H1 (cell line): ENCODE results near the gene ZYG11B. TPM values are rescaled to one million over a fixed set of nuclear protein-coding genes. Genes with fewer than 3 reads are reported as not detected.

Source experiments
- CTCF ChIA-PET: fragments of 300-600 bp; sonication (Branson Sonifier 250); formaldehyde crosslinking; loops from one replicate; lab custom pipeline; 2021; ENCODE audit not compliant: partially characterized antibody; lab: Charles Lee
- POLR2A ChIA-PET: fragments of 300-600 bp; sonication (Branson Sonifier 250); formaldehyde crosslinking; loops from one replicate; lab custom pipeline; 2021; ENCODE audit warnings: inconsistent platforms; ENCODE audit not compliant: partially characterized antibody; lab: Charles Lee
- DNase-seq, 2 experiments: peaks; one replicate each; pipeline versions ENCODE4 v3.0.0 to v3.0.0-alpha.2; 2010 to 2022; ENCODE audit warnings: low spot score in 2 of 2, low read depth in 1 of 2, mixed read lengths in 1 of 2
- FAIRE-seq: peaks from 2 replicates; lab custom pipeline; 2011; peaks lifted over from hg19 to GRCh38; lab: Jason Lieb, UNC
- H2AFZ ChIP-seq: 2 replicates; pipeline ENCODE4 v1.8.1; 2012; ENCODE audit warnings: low read length, inconsistent platforms
- H2AK5ac ChIP-seq: 2 replicates; pipeline ENCODE4 v1.6.1; 2013; ENCODE audit warnings: low read depth, low read length
- H2BK120ac ChIP-seq: replicated peaks from 2 replicates; pipeline ENCODE3; 2013; ENCODE audit warnings: low read depth, low read length, inconsistent platforms
- H2BK12ac ChIP-seq: 2 replicates; pipeline ENCODE4 v1.6.1; 2013; ENCODE audit warnings: low read depth, low read length
- H2BK15ac ChIP-seq: 2 replicates; pipeline ENCODE4 v1.6.1; 2013; ENCODE audit warnings: low read length
- H2BK20ac ChIP-seq: 2 replicates; pipeline ENCODE4 v1.6.1; 2013; ENCODE audit warnings: low read length
- H2BK5ac ChIP-seq: 2 replicates; pipeline ENCODE4 v1.6.1; 2013; ENCODE audit warnings: low read depth, low read length
- H3K14ac ChIP-seq: 2 replicates; pipeline ENCODE4 v1.6.1; 2013; ENCODE audit warnings: inconsistent platforms; ENCODE audit not compliant: insufficient read length
- H3K18ac ChIP-seq: 2 replicates; pipeline ENCODE4 v1.6.1; 2013; ENCODE audit warnings: low read length; ENCODE audit errors: extremely low read depth
- H3K23ac ChIP-seq: 2 replicates; pipeline ENCODE4 v1.6.1; 2013; ENCODE audit warnings: inconsistent platforms; ENCODE audit not compliant: insufficient read length
- H3K23me2 ChIP-seq: 2 replicates; pipeline ENCODE4 v1.6.1; 2013; ENCODE audit warnings: low read depth, low read length
- H3K27ac ChIP-seq: 2 replicates; pipeline ENCODE4 v1.6.1; 2011; ENCODE audit warnings: low read depth, low read length, inconsistent platforms
- H3K27me3 ChIP-seq, 4 experiments: replicated peaks in 1 of 4; 1 replicate in 1 of 4; 2 replicates in 3 of 4; pipeline versions ENCODE4 v1.6.1 to v1.8.1; 2011 to 2013; ENCODE audit warnings: low read length in 3 of 4, mild to moderate bottlenecking in 3 of 4, inconsistent platforms in 2 of 4, mixed read lengths in 2 of 4, moderate library complexity in 1 of 4; ENCODE audit not compliant: control insufficient read depth in 3 of 4, insufficient read depth in 3 of 4; ENCODE audit errors: extremely low read depth in 1 of 4
- H3K36me3 ChIP-seq, 4 experiments: 2 replicates each; pipeline versions ENCODE4 v1.6.1 to v1.8.1; 2011 to 2013; ENCODE audit warnings: mild to moderate bottlenecking in 4 of 4, low read length in 3 of 4, moderate library complexity in 2 of 4, control low read depth in 1 of 4, inconsistent platforms in 1 of 4; ENCODE audit not compliant: insufficient read depth in 4 of 4, control insufficient read depth in 2 of 4
- H3K4ac ChIP-seq: replicated peaks from 2 replicates; pipeline ENCODE3; 2013; ENCODE audit warnings: low read length, low read depth, mixed read lengths, inconsistent platforms; ENCODE audit not compliant: insufficient read length
- H3K4me1 ChIP-seq, 4 experiments: replicated peaks in 1 of 4; 1 replicate in 1 of 4; 2 replicates in 3 of 4; pipeline versions ENCODE4 v1.6.1 to v1.8.1; 2011 to 2013; ENCODE audit warnings: low read length in 3 of 4, inconsistent platforms in 2 of 4, mixed read lengths in 1 of 4; ENCODE audit not compliant: insufficient read depth in 4 of 4, control insufficient read depth in 3 of 4
- H3K4me2 ChIP-seq, 2 experiments: 2 replicates each; pipeline versions ENCODE4 v1.6.1 to v1.8.1; 2011 to 2013; ENCODE audit warnings: low read depth in 2 of 2, low read length in 2 of 2, control low read depth in 1 of 2, inconsistent platforms in 1 of 2, mild to moderate bottlenecking in 1 of 2; ENCODE audit not compliant: insufficient read depth in 1 of 2
- H3K4me3 ChIP-seq, 4 experiments: fragments of 200-600, 300-600 bp in 1 of 4; sonication (generic), shearing (Covaris generic), sonication (Bioruptor Twin) in 1 of 4; 2 replicates each; pipeline versions ENCODE4 v1.5.1 to v1.8.1; 2011 to 2016; ENCODE audit warnings: low read length in 4 of 4, low read depth in 3 of 4, control low read depth in 2 of 4, inconsistent platforms in 2 of 4, mild to moderate bottlenecking in 2 of 4, mixed read lengths in 1 of 4, moderate library complexity in 1 of 4; ENCODE audit not compliant: insufficient read depth in 2 of 4; ENCODE audit errors: extremely low read depth in 1 of 4
- H3K56ac ChIP-seq: replicated peaks from 2 replicates; pipeline ENCODE3; 2013; ENCODE audit warnings: low read depth, mild to moderate bottlenecking, mixed read lengths, low read length, inconsistent platforms; ENCODE audit not compliant: insufficient read length
- H3K79me1 ChIP-seq: 2 replicates; pipeline ENCODE4 v1.6.1; 2013; ENCODE audit warnings: low read depth, low read length, control low read depth
- H3K79me2 ChIP-seq, 2 experiments: 2 replicates each; pipeline versions ENCODE4 v1.6.1 to v1.8.1; 2012 to 2013; ENCODE audit warnings: low read length in 2 of 2, mild to moderate bottlenecking in 2 of 2, inconsistent platforms in 1 of 2; ENCODE audit not compliant: insufficient read depth in 2 of 2, control insufficient read depth in 1 of 2
- H3K9ac ChIP-seq, 4 experiments: replicated peaks in 1 of 4; 1 replicate in 1 of 4; 2 replicates in 3 of 4; pipeline versions ENCODE4 v1.6.1 to v1.8.1; 2011 to 2013; ENCODE audit warnings: low read depth in 3 of 4, low read length in 3 of 4, control low read depth in 2 of 4, mild to moderate bottlenecking in 2 of 4, moderate library complexity in 2 of 4, inconsistent platforms in 1 of 4; ENCODE audit errors: extremely low read depth in 1 of 4
- H3K9me3 ChIP-seq, 2 experiments: 2 replicates each; pipeline versions ENCODE4 v1.6.1 to v1.8.1; 2012 to 2013; ENCODE audit warnings: mild to moderate bottlenecking in 2 of 2, moderate library complexity in 2 of 2, control low read depth in 1 of 2, inconsistent platforms in 1 of 2, low read depth in 1 of 2, low read length in 1 of 2, mixed read lengths in 1 of 2; ENCODE audit not compliant: insufficient read depth in 2 of 2
- H4K20me1 ChIP-seq, 2 experiments: replicated peaks in 1 of 2; 2 replicates each; pipeline versions ENCODE3 to v1.8.1; 2011 to 2013; ENCODE audit warnings: inconsistent platforms in 2 of 2, low read length in 2 of 2, mild to moderate bottlenecking in 1 of 2; ENCODE audit not compliant: insufficient read depth in 2 of 2, control insufficient read depth in 1 of 2
- H4K5ac ChIP-seq: 2 replicates; pipeline ENCODE4 v1.6.1; 2013; ENCODE audit warnings: low read length, low read depth, mixed read lengths, inconsistent platforms; ENCODE audit not compliant: insufficient read length
- H4K8ac ChIP-seq: 2 replicates; pipeline ENCODE4 v1.8.0; 2013; ENCODE audit warnings: mild to moderate bottlenecking, moderate library complexity, low read length, inconsistent platforms; ENCODE audit not compliant: insufficient read depth; ENCODE audit errors: extremely low read depth
- H4K91ac ChIP-seq: replicated peaks from 2 replicates; pipeline ENCODE3; 2013; ENCODE audit warnings: low read length, mixed read lengths, inconsistent platforms; ENCODE audit not compliant: insufficient read length
- BCL11A ChIP-seq, 2 experiments: IDR thresholded peaks; one replicate each; pipeline ENCODE4 v1.6.1; 2011; ENCODE audit warnings: low read depth in 2 of 2, low read length in 2 of 2, mild to moderate bottlenecking in 2 of 2
- PHF8 ChIP-seq: fragments of 200-600 bp; sonication (generic); conservative IDR thresholded peaks from 2 replicates; pipeline ENCODE4 v1.7.1; 2012; ENCODE audit warnings: low read depth, mild to moderate bottlenecking, inconsistent platforms, low read length, moderate library complexity
- POU5F1 ChIP-seq: IDR thresholded peaks from 2 replicates; pipeline ENCODE4 v1.6.1; 2011; ENCODE audit warnings: low read depth, mild to moderate bottlenecking, low read length, moderate library complexity
- TAF7 ChIP-seq: optimal IDR thresholded peaks from 2 replicates; pipeline ENCODE3; 2011; ENCODE audit warnings: low read depth, mild to moderate bottlenecking, inconsistent platforms, low read length, moderate library complexity, borderline replicate concordance
- WGBS, 2 experiments: shearing (Covaris generic) in 1 of 2; methylation state at CpG; one replicate each; pipeline versions ENCODE4 v1.1.6 to v1.1.7; 2013 to 2015; ENCODE audit warnings: low lambda C conversion rate in 2 of 2, mixed read lengths in 2 of 2, inconsistent platforms in 1 of 2, low coverage in 1 of 2, missing lambda C conversion rate in 1 of 2; ENCODE audit not compliant: insufficient replicate concordance in 2 of 2, insufficient coverage in 1 of 2, insufficient read length in 1 of 2; ENCODE audit errors: extremely low coverage in 1 of 2, missing lambda C conversion rate in 1 of 2; 5-methylcytosine and 5-hydroxymethylcytosine counted together
- polyA plus RNA-seq, 7 experiments: library from polyadenylated mRNA; depleted of rRNA in 3 of 7; stranded (reverse) in 5 of 7; unstranded in 2 of 7; fragments of >200 nt in 5 of 7; fragments of 200-250 nt in 2 of 7; gene quantifications; 1 replicate in 5 of 7; 2 replicates in 1 of 7; 4 replicates in 1 of 7; pipeline versions ENCODE4 v1.2.1 to v1.2.3, GENCODE V29; 2011 to 2013; ENCODE audit warnings: missing spikeins in 2 of 7, mixed read lengths in 2 of 7
- total RNA-seq: library from RNA; stranded (reverse); fragmentation: NEBNext Ultra II Directional; extraction: Animal tissue kit (Norgen Biotek cat#: 25700); gene quantifications from 2 replicates; pipeline ENCODE4 v1.2.1, GENCODE V29; 2021

Gene ZYG11B
- total and polyA plus RNA-seq, 2 of the 8 experiments (the other 6 are each of a cell fraction or from before 2014, with no cell fraction given), result 4.4 to 20.9 TPM

GRCh38 chr1:52746189-52746588, 19.9 kb downstream of the ZYG11B start:
- WGBS, 2 experiments, result 91% methylated on average over 3 of the region's 4 CpGs; no CpG with 5 or more reads in 1 of the 2 experiments
- Histone ChIP-seq H4K8ac (no peak overlapping the region), H3K23ac (no peak overlapping the region), H4K20me1 (no peaks in the 10 kb centered on the region), H3K56ac (no peak overlapping the region), H3K23me2 (no peaks in the 10 kb centered on the region; the same call in 1 of the 2 replicates), H3K27me3 (no peaks in the 10 kb centered on the region), H3K14ac (no peak overlapping the region), H3K27ac (no peak overlapping the region), H2BK120ac (no peak overlapping the region), H2AFZ (no peak overlapping the region), H2BK15ac (no peak overlapping the region), H2AK5ac (no peak overlapping the region), H3K79me1 (no peaks in the 10 kb centered on the region), H3K9me3 (peaks cover 0 to 3% of the 10 kb centered on the region in 2 experiments; a peak in 1 of 4 replicates), H4K5ac (no peak overlapping the region), H2BK12ac (no peak overlapping the region), H3K4ac (no peak overlapping the region), H2BK20ac (no peak overlapping the region), H3K4me2 (no peak overlapping the region), H3K36me3 (no peaks in the 10 kb centered on the region; a peak in 1 of 8 replicates), H3K79me2 (peaks cover 0 to 5% of the 10 kb centered on the region in 2 experiments; a peak in 1 of 4 replicates), H3K9ac (no peak overlapping the region), H4K91ac (no peak overlapping the region), H3K4me3 (no peak overlapping the region), H3K4me1 (no peaks in the 10 kb centered on the region; a peak in 1 of 7 replicates), H3K18ac (no peak overlapping the region), H2BK5ac (no peak overlapping the region)
- no peak for DNase-seq
- no peak for FAIRE-seq
- ChIA-PET POLR2A (interaction anchor here (1.0 kb wide), 1 partner anchor 19 kb away, joined by 3 read pairs; no protein-coding TSS in a partner anchor), CTCF (no interaction called here)
- TF ChIP-seq TAF7 (no peak), BCL11A (IDR thresholded peaks at IDR 0.05; ENCODE audit: low read depth in 2 of 2, low read length in 2 of 2) (no peak), PHF8 (no peak), POU5F1 (no peak)
